Caco-2 (cell line): ENCODE results near the gene EPHB4. TPM values are rescaled to one million over a fixed set of nuclear protein-coding genes. Genes with fewer than 3 reads are reported as not detected.

ENCODE experiments used
- BruUV-seq: library from RNA; stranded (reverse); fragments of 400-500 nt; replicated peaks from 2 replicates; lab custom pipeline; 2021; lab: Mats Ljungman, UMichigan
- CTCF ChIA-PET: fragments of 300-600 bp; sonication (Branson Sonifier 250); formaldehyde crosslinking; loops from one replicate; lab custom pipeline; 2022; ENCODE audit warnings: antibody characterized with exemption; lab: Charles Lee
- POLR2A ChIA-PET: fragments of 300-600 bp; sonication (Branson Sonifier 250); formaldehyde crosslinking; loops from one replicate; lab custom pipeline; 2022; ENCODE audit warnings: antibody characterized with exemption; lab: Charles Lee
- DNase-seq, 2 experiments: peaks; one replicate each; pipeline versions ENCODE4 v3.0.0 to v3.0.0-alpha.2; 2020 to 2022
- H3K27me3 ChIP-seq: replicated peaks from 2 replicates; pipeline ENCODE4 v1.6.0; 2011; ENCODE audit warnings: low read length; ENCODE audit not compliant: control insufficient read depth, insufficient read depth
- H3K36me3 ChIP-seq: 2 replicates; pipeline ENCODE4 v1.5.1; 2011; ENCODE audit warnings: low read length; ENCODE audit not compliant: control insufficient read depth, insufficient read depth
- H3K4me1 ChIP-seq: fragments of 250-450 bp; sonication (Bioruptor Pico); 2 replicates; pipeline ENCODE4 v1.5.1; 2020; ENCODE audit warnings: mild to moderate bottlenecking
- H3K4me3 ChIP-seq: 2 replicates; pipeline ENCODE4 v1.5.1; 2011; ENCODE audit warnings: low read depth, mild to moderate bottlenecking, control low read depth, low read length
- H3K9me3 ChIP-seq: fragments of 250-450 bp; sonication (Bioruptor Pico); 2 replicates; pipeline ENCODE4 v1.5.1; 2020; ENCODE audit warnings: mild to moderate bottlenecking, moderate library complexity
- H3K27ac Mint-ChIP-seq: one replicate; pipeline ENCODE4 v1.8.0; 2022; ENCODE audit warnings: mixed read lengths; ENCODE audit not compliant: unreplicated experiment
- H3K27me3 Mint-ChIP-seq: one replicate; pipeline ENCODE4 v1.8.0; 2022; ENCODE audit warnings: mixed read lengths; ENCODE audit not compliant: insufficient read depth, unreplicated experiment
- H3K36me3 Mint-ChIP-seq: one replicate; pipeline ENCODE4 v1.8.0; 2022; ENCODE audit warnings: mild to moderate bottlenecking, mixed read lengths; ENCODE audit not compliant: insufficient read depth, unreplicated experiment
- H3K4me1 Mint-ChIP-seq: one replicate; pipeline ENCODE4 v1.8.0; 2022; ENCODE audit warnings: low read depth, mixed read lengths; ENCODE audit not compliant: unreplicated experiment
- H3K4me3 Mint-ChIP-seq: one replicate; pipeline ENCODE4 v1.8.0; 2022; ENCODE audit warnings: mild to moderate bottlenecking, moderate library complexity, mixed read lengths; ENCODE audit not compliant: unreplicated experiment
- H3K9me3 Mint-ChIP-seq: one replicate; pipeline ENCODE4 v1.8.0; 2022; ENCODE audit warnings: mixed read lengths; ENCODE audit not compliant: unreplicated experiment
- CTCF ChIP-seq, 2 experiments: fragments of 200-600 bp in 1 of 2; IDR thresholded peaks; 1 replicate in 1 of 2; 2 replicates in 1 of 2; pipeline versions ENCODE4 v1.5.1 to v1.8.0; 2011 to 2022; ENCODE audit warnings: antibody characterized with exemption in 1 of 2, control low read depth in 1 of 2, inconsistent platforms in 1 of 2, low read depth in 1 of 2, low read length in 1 of 2, mild to moderate bottlenecking in 1 of 2, moderate library complexity in 1 of 2; ENCODE audit not compliant: insufficient read depth in 1 of 2, severe bottlenecking in 1 of 2, unreplicated experiment in 1 of 2
- intact Hi-C: fragments of 100-400 bp; cut with micrococcal nuclease; formaldehyde crosslinking; loops from one replicate; pipeline ENCODE4 v1.10.0; 2022; ENCODE audit not compliant: unreplicated experiment
- total RNA-seq: library from RNA; stranded (reverse); gene quantifications from 2 replicates; pipeline ENCODE4 v1.2.3, GENCODE V29; 2022

EPHB4 gene
- total RNA-seq, 1 experiment from 2014 or later, result 112 TPM

GRCh38 chr7:100823534-100823933 lies 3.8 kb downstream of the EPHB4 start:
- intact Hi-C loops, result no loop called here
- no peaks in the 10 kb centered on the region for H3K9me3 ChIP-seq
- BruUV-seq, result no TSS peak
- DNase-seq, result no peak
- H3K27ac Mint-ChIP-seq, result no peak overlapping the region
- TF ChIP-seq CTCF (IDR thresholded peaks at IDR 0.05; ENCODE audit: insufficient read depth in 1 of 2, low read depth in 1 of 2, low read length in 1 of 2, severe bottlenecking in 1 of 2, unreplicated experiment in 1 of 2), result no peak
- peaks cover 15% of the 10 kb centered on the region for H3K4me1 ChIP-seq
- H3K27me3 ChIP-seq, result no peaks in the 10 kb centered on the region
- H3K9me3 Mint-ChIP-seq, result no peaks in the 10 kb centered on the region
- ChIA-PET CTCF (no interaction called here), POLR2A (no interaction called here)
- H3K4me3 ChIP-seq, result no peak overlapping the region
- no peak overlapping the region for H3K4me3 Mint-ChIP-seq
- H3K36me3 Mint-ChIP-seq, result peaks cover 89% of the 10 kb centered on the region
- H3K4me1 Mint-ChIP-seq, result peaks cover 15% of the 10 kb centered on the region
- no peaks in the 10 kb centered on the region for H3K27me3 Mint-ChIP-seq
- H3K36me3 ChIP-seq, result peaks cover 17% of the 10 kb centered on the region

- Histone ChIP-seq H3K4me1 (peaks cover 15% of the 10 kb centered on the region), H3K4me3 (no peak overlapping the region), H3K27me3 (no peaks in the 10 kb centered on the region), H3K36me3 (peaks cover 17% of the 10 kb centered on the region), H3K9me3 (no peaks in the 10 kb centered on the region)
- TF ChIP-seq CTCF (IDR thresholded peaks at IDR 0.05; ENCODE audit: insufficient read depth in 1 of 2, low read depth in 1 of 2, low read length in 1 of 2, severe bottlenecking in 1 of 2, unreplicated experiment in 1 of 2), result no peak
- ChIA-PET POLR2A (no interaction called here), CTCF (no interaction called here)
- Mint-ChIP-seq H3K4me1 (peaks cover 15% of the 10 kb centered on the region), H3K27me3 (no peaks in the 10 kb centered on the region), H3K27ac (no peak overlapping the region), H3K9me3 (no peaks in the 10 kb centered on the region), H3K4me3 (no peak overlapping the region), H3K36me3 (peaks cover 93% of the 10 kb centered on the region)
- no peak for DNase-seq
- intact Hi-C loops, result no loop called here
- BruUV-seq, result no TSS peak
These were observed 4.2 kb downstream of the EPHB4 start for GRCh38 chr7:100823140-100823525.

GRCh38 chr7:100822236-100823139 lies 4.8 kb downstream of the EPHB4 start:
- Mint-ChIP-seq H3K36me3 (peaks cover 93% of the 10 kb centered on the region), H3K9me3 (no peaks in the 10 kb centered on the region), H3K27me3 (no peaks in the 10 kb centered on the region), H3K4me1 (peaks cover 10% of the 10 kb centered on the region), H3K4me3 (no peak overlapping the region), H3K27ac (no peak overlapping the region)
- ChIA-PET POLR2A (no interaction called here), CTCF (no interaction called here)
- peaks cover 17% of the 10 kb centered on the region for H3K36me3 ChIP-seq
- TF ChIP-seq CTCF (IDR thresholded peaks at IDR 0.05; ENCODE audit: insufficient read depth in 1 of 2, low read depth in 1 of 2, low read length in 1 of 2, severe bottlenecking in 1 of 2, unreplicated experiment in 1 of 2), result no peak
- no TSS peak for BruUV-seq
- DNase-seq, result no peak
- no peak overlapping the region for H3K4me3 ChIP-seq
- peaks cover 15% of the 10 kb centered on the region for H3K4me1 ChIP-seq
- H3K9me3 ChIP-seq, result no peaks in the 10 kb centered on the region
- intact Hi-C loops, result no loop called here
- no peaks in the 10 kb centered on the region for H3K27me3 ChIP-seq
